Large intestine (tissue), 3 donors: ENCODE results near the gene COLGALT1. TPM values are rescaled to one million over a fixed set of nuclear protein-coding genes. Genes with fewer than 3 reads are reported as not detected.
"Not testable (repeated sequence)": the region's sequence is repeated elsewhere in the genome, so short reads cannot be mapped to it uniquely, and the experiment has no call there.

Experiments used
- DNase-seq, 2 donors: peaks; one replicate each; pipeline versions ENCODE4 v3.0.0 to v3.0.0-alpha.2; 2013
- H3K27ac ChIP-seq: one replicate; pipeline ENCODE4 v1.5.1; 2013; ENCODE audit warnings: low read length
- H3K27me3 ChIP-seq: 2 replicates; pipeline ENCODE4 v1.6.1; 2013; ENCODE audit warnings: low read length; ENCODE audit not compliant: control insufficient read depth, insufficient read depth
- H3K36me3 ChIP-seq: 2 replicates; pipeline ENCODE4 v1.6.1; 2013; ENCODE audit warnings: low read length; ENCODE audit not compliant: control insufficient read depth, insufficient read depth
- H3K4me1 ChIP-seq: one replicate; pipeline ENCODE4 v1.6.1; 2013; ENCODE audit warnings: low read length; ENCODE audit not compliant: control insufficient read depth, insufficient read depth
- H3K4me3 ChIP-seq: one replicate; pipeline ENCODE4 v1.5.1; 2013; ENCODE audit warnings: low read length
- H3K9me3 ChIP-seq: one replicate; pipeline ENCODE4 v1.6.1; 2013; ENCODE audit warnings: mild to moderate bottlenecking, low read depth, low read length, moderate library complexity; ENCODE audit not compliant: control insufficient read depth
- WGBS: methylation state at CpG from one replicate; pipeline ENCODE4 v1.1.5; 2013; ENCODE audit warnings: low lambda C conversion rate; ENCODE audit not compliant: insufficient coverage; 5-methylcytosine and 5-hydroxymethylcytosine counted together
- polyA plus RNA-seq: library from polyadenylated mRNA; unstranded; fragments of 120-200 nt; gene quantifications from one replicate; pipeline ENCODE4 v1.2.1, GENCODE V29; 2013

The COLGALT1 gene
- polyA plus RNA-seq, 1 donor: 50.4 TPM

GRCh38 chr19:17590866-17591265 is 35.4 kb downstream of the COLGALT1 start:
- Histone ChIP-seq H3K36me3 (no peaks in the 10 kb centered on the region), H3K27me3 (peaks cover 2% of the 10 kb centered on the region), H3K27ac (no peak overlapping the region), H3K9me3 (no peaks in the 10 kb centered on the region), H3K4me3 (no peak overlapping the region), H3K4me1 (no peaks in the 10 kb centered on the region)
- WGBS: no CpG with 5 or more reads among the region's 1 CpG
- DNase-seq: no peak

GRCh38 chr19:17594296-17594695 is 38.8 kb downstream of the COLGALT1 start:
- H3K27me3 ChIP-seq, H3K4me3 ChIP-seq, H3K4me1 ChIP-seq, H3K27ac ChIP-seq, DNase-seq, H3K9me3 ChIP-seq, H3K36me3 ChIP-seq: not testable (repeated sequence)
- WGBS: 67% methylated on average over 6 of the region's 7 CpGs

- peaks cover 18% of the 10 kb centered on the region for H3K27me3 ChIP-seq
- not testable (repeated sequence) for H3K36me3 ChIP-seq, H3K4me3 ChIP-seq, H3K9me3 ChIP-seq, H3K4me1 ChIP-seq, DNase-seq, H3K27ac ChIP-seq
- WGBS: no CpG with 5 or more reads among the region's 8 CpGs
Observed at GRCh38 chr19:17598063-17598462, 42.6 kb downstream of the COLGALT1 start.

GRCh38 chr19:17598953-17599352 is 43.5 kb downstream of the COLGALT1 start:
- no peak overlapping the region for H3K27ac ChIP-seq
- WGBS: 60% methylated on average over 1 of the region's 9 CpGs
- peaks cover 23% of the 10 kb centered on the region for H3K27me3 ChIP-seq
- H3K4me1 ChIP-seq: no peaks in the 10 kb centered on the region
- no peaks in the 10 kb centered on the region for H3K36me3 ChIP-seq
- no peak overlapping the region for H3K4me3 ChIP-seq
- no peaks in the 10 kb centered on the region for H3K9me3 ChIP-seq
- no peak for DNase-seq

- no peak for DNase-seq
- Histone ChIP-seq H3K27me3 (peaks cover 21% of the 10 kb centered on the region), H3K9me3 (no peaks in the 10 kb centered on the region), H3K4me3 (no peak overlapping the region), H3K4me1 (no peaks in the 10 kb centered on the region), H3K27ac (no peak overlapping the region), H3K36me3 (no peaks in the 10 kb centered on the region)
- 100% methylated on average over 1 of the region's 10 CpGs for WGBS
Observed at GRCh38 chr19:17599780-17600179, 44.3 kb downstream of the COLGALT1 start.

- Histone ChIP-seq H3K4me1 (no peaks in the 10 kb centered on the region), H3K27me3 (peaks cover 23% of the 10 kb centered on the region)
Observed at GRCh38 chr19:17601683-17602082, 46.2 kb downstream of the COLGALT1 start.

GRCh38 chr19:17602217-17602616 is 46.8 kb downstream of the COLGALT1 start:
- Histone ChIP-seq H3K4me1 (no peaks in the 10 kb centered on the region), H3K36me3 (no peaks in the 10 kb centered on the region), H3K4me3 (no peak overlapping the region), H3K27me3 (peaks cover 23% of the 10 kb centered on the region), H3K9me3 (peaks cover 5% of the 10 kb centered on the region), H3K27ac (no peak overlapping the region)
- no peak for DNase-seq
- WGBS: 33% methylated on average over 4 of the region's 8 CpGs

More at GRCh38 chr19:17601683-17602082, 46.2 kb downstream of the COLGALT1 start:
- H3K36me3 ChIP-seq: no peaks in the 10 kb centered on the region
- H3K9me3 ChIP-seq: peaks cover 5% of the 10 kb centered on the region
- H3K4me3 ChIP-seq: no peak overlapping the region
- no peak for DNase-seq
- no CpG with 5 or more reads among the region's 9 CpGs for WGBS
- no peak overlapping the region for H3K27ac ChIP-seq

GRCh38 chr19:17602872-17603510 is 47.5 kb downstream of the COLGALT1 start:
- H3K36me3 ChIP-seq: no peaks in the 10 kb centered on the region
- H3K27ac ChIP-seq: no peak overlapping the region
- no peaks in the 10 kb centered on the region for H3K4me1 ChIP-seq
- H3K27me3 ChIP-seq: peaks cover 23% of the 10 kb centered on the region
- no peak overlapping the region for H3K4me3 ChIP-seq
- H3K9me3 ChIP-seq: peaks cover 5% of the 10 kb centered on the region
- DNase-seq: no peak
- WGBS: no CpG with 5 or more reads among the region's 7 CpGs

- Histone ChIP-seq H3K4me1 (no peaks in the 10 kb centered on the region), H3K4me3 (no peak overlapping the region), H3K27me3 (peaks cover 23% of the 10 kb centered on the region), H3K36me3 (no peaks in the 10 kb centered on the region), H3K27ac (no peak overlapping the region), H3K9me3 (peaks cover 5% of the 10 kb centered on the region)
- no peak for DNase-seq
- 40% methylated on average over 1 of the region's 8 CpGs for WGBS
Observed at GRCh38 chr19:17604372-17605025, 49.0 kb downstream of the COLGALT1 start.

- Histone ChIP-seq H3K4me1 (no peaks in the 10 kb centered on the region), H3K36me3 (no peaks in the 10 kb centered on the region), H3K4me3 (no peak overlapping the region), H3K9me3 (peaks cover 5% of the 10 kb centered on the region), H3K27me3 (peaks cover 23% of the 10 kb centered on the region), H3K27ac (no peak overlapping the region)
- no peak for DNase-seq
- WGBS: no CpG with 5 or more reads among the region's 8 CpGs
Observed at GRCh38 chr19:17605117-17605516, 49.7 kb downstream of the COLGALT1 start.
